ENCODE data around the gene IFRD1.

DNA sequence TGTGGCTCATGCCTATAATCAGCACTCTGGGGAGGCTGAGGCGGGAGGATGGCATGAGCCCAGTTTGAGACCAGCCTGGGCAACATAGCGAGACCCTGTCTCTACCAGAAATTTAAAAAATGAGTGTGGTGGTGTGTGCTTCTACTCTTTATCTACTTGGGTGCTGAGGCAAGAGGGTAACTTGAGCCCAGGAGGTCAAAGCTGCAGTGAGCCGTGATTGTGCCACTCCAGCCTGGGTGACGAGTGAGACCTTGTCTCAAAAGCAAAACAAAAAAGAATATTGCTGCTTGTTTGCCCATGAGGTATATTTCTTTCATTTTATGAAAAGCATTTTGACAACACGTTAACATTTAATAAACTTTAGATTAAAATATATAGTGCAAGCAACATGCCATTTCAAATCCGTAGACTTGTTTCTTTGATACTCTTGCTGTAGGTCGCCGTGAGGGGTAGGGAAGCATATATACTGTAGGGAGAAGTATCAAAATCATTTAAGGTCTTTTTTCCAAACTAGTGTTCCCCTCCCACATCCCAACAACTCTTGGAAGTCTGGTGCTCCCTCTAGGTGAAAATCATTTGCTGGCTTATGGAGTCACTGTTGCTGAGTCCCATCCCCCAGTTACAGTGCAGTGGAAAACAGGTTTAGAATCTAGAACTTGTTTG lies 26.3 kb downstream of the IFRD1 start:
- TF ChIP-seq POLR2A (IDR thresholded peaks at IDR 0.05; ENCODE audit: low read length) (no peak), GATA1 (IDR thresholded peaks at IDR 0.05; ENCODE audit: low read depth, low read length) (no peak)
